Testis (tissue), 3 donors: ENCODE measurements around the gene IRF2BP1. TPM values are rescaled to one million over a fixed set of nuclear protein-coding genes. Genes with fewer than 3 reads are reported as not detected.

Experiments used
- DNase-seq: peaks from one replicate; pipeline ENCODE4 v3.0.0-alpha.2; 2019
- H3K27ac ChIP-seq, 2 donors: fragments of 200-600 bp; sonication (generic); one replicate each; pipeline ENCODE4 v1.5.1; 2019
- H3K27me3 ChIP-seq: fragments of 200-600 bp; sonication (generic); one replicate; pipeline ENCODE4 v1.5.1; 2019
- H3K36me3 ChIP-seq: fragments of 200-600 bp; sonication (generic); one replicate; pipeline ENCODE4 v1.5.1; 2017; ENCODE audit warnings: low read depth; ENCODE audit errors: missing control alignments
- H3K4me1 ChIP-seq: fragments of 200-600 bp; sonication (generic); one replicate; pipeline ENCODE4 v1.5.1; 2019
- H3K4me3 ChIP-seq, 2 donors: fragments of 200-600 bp; sonication (generic); one replicate each; pipeline ENCODE4 v1.5.1; 2017 to 2019
- H3K9me3 ChIP-seq: fragments of 200-600 bp; sonication (generic); one replicate; pipeline ENCODE4 v1.5.1; 2017
- CTCF ChIP-seq, 3 experiments: fragments of 450-650 bp in 2 of 3; fragments of 200-600 bp in 1 of 3; sonication (generic) in 1 of 3; IDR thresholded peaks; one replicate each; pipeline ENCODE4 v1.5.1; 2016 to 2019; ENCODE audit warnings: antibody characterized with exemption in 3 of 3, mild to moderate bottlenecking in 2 of 3, moderate library complexity in 1 of 3
- POLR2A ChIP-seq: fragments of 450-650 bp; IDR thresholded peaks from one replicate; pipeline ENCODE4 v1.6.1; 2017; ENCODE audit warnings: antibody characterized with exemption, mild to moderate bottlenecking, moderate library complexity
- WGBS, 2 donors: methylation state at CpG; one replicate each; pipeline ENCODE4 v1.1.5; 2018; 5-methylcytosine and 5-hydroxymethylcytosine counted together
- intact Hi-C: fragments of 100-400 bp; cut with DNase I; formaldehyde crosslinking; loops from one replicate; pipeline ENCODE4 v1.15.1; 2023; ENCODE audit warnings: low total_unique reads
- polyA plus RNA-seq: library from polyadenylated mRNA; stranded (reverse); fragments of 350-450 nt; fragmentation: Illumina TruSeq; extraction: RNeasy Lipid Tissue Mini Kit (QIAGEN cat#74804); gene quantifications from one replicate; pipeline ENCODE4 v1.2.3, GENCODE V29; 2014; ENCODE audit warnings: low read depth, low replicate concordance; ENCODE audit not compliant: insufficient read depth
- total RNA-seq, 2 donors: library from RNA; depleted of rRNA; stranded (reverse); fragments of >200 nt; gene quantifications; one replicate each; pipeline ENCODE4 v1.2.3, GENCODE V29; 2016

The IRF2BP1 gene
- total and polyA plus RNA-seq, 3 donors from 2014 or later, result 13.8 to 48.3 (median 36.0) TPM

GRCh38 chr19:45895519-45895972, 9.6 kb upstream of the IRF2BP1 start:
- H3K36me3 ChIP-seq, result no peaks in the 10 kb centered on the region
- peaks cover 2% of the 10 kb centered on the region for H3K4me1 ChIP-seq
- 64 to 66% methylated on average over 9 of the region's 9 CpGs for WGBS, 2 donors
- TF ChIP-seq POLR2A (no peak), CTCF (IDR thresholded peaks at IDR 0.05) (no peak)
- H3K27me3 ChIP-seq, result no peaks in the 10 kb centered on the region
- no peak for DNase-seq
- H3K4me3 ChIP-seq, result no peak overlapping the region
- H3K9me3 ChIP-seq, result no peaks in the 10 kb centered on the region
- intact Hi-C loops, result no loop called here
- peak overlapping the region; percentile 11 to 36 for H3K27ac ChIP-seq

- TF ChIP-seq POLR2A (no peak), CTCF (IDR thresholded peaks at IDR 0.05) (no peak)
- intact Hi-C loops, result no loop called here
- H3K4me1 ChIP-seq, result peaks cover 3% of the 10 kb centered on the region
- 88% methylated on average over 17 of the region's 17 CpGs; no CpG with 5 or more reads in 1 of the 2 donors for WGBS, 2 donors
- no peak for DNase-seq
- no peaks in the 10 kb centered on the region for H3K27me3 ChIP-seq
- no peaks in the 10 kb centered on the region for H3K9me3 ChIP-seq
- H3K36me3 ChIP-seq, result no peaks in the 10 kb centered on the region
- H3K27ac ChIP-seq, result no peak overlapping the region
- no peak overlapping the region for H3K4me3 ChIP-seq
Measured at GRCh38 chr19:45890877-45891276, 4.9 kb upstream of the IRF2BP1 start.

- TF ChIP-seq CTCF (IDR thresholded peaks at IDR 0.05), result no peak
- no peak for TF ChIP-seq POLR2A
- peaks cover 13% of the 10 kb centered on the region for H3K4me1 ChIP-seq
- intact Hi-C loops, result loop anchor here (10.0 kb wide), 1 partner anchor 115 kb away; no protein-coding TSS in a partner anchor
- 74 to 78% methylated on average over 6 of the region's 6 CpGs for WGBS, 2 donors
- no peaks in the 10 kb centered on the region for H3K36me3 ChIP-seq
- H3K27me3 ChIP-seq, result no peaks in the 10 kb centered on the region
- no peak overlapping the region for H3K27ac ChIP-seq
- H3K9me3 ChIP-seq, result no peaks in the 10 kb centered on the region
- no peak for DNase-seq
- no peak overlapping the region for H3K4me3 ChIP-seq
Measured at GRCh38 chr19:45889210-45889885, 3.4 kb upstream of the IRF2BP1 start.

- Histone ChIP-seq H3K27ac (peak overlapping the region; percentile 86 to 87), H3K27me3 (no peaks in the 10 kb centered on the region), H3K9me3 (no peaks in the 10 kb centered on the region), H3K4me1 (peaks cover 34% of the 10 kb centered on the region), H3K36me3 (no peaks in the 10 kb centered on the region), H3K4me3 (peak overlapping the region; percentile 75 to 84)
- WGBS, 2 donors, result 31 to 37% methylated on average over 8 to 10 of the region's 10 CpGs
- TF ChIP-seq CTCF (IDR thresholded peaks at IDR 0.05) (no peak), POLR2A (no peak)
- DNase-seq, result no peak
- intact Hi-C loops, result loop anchor here (10.0 kb wide), 1 partner anchor 112 kb away; no protein-coding TSS in a partner anchor
Measured at GRCh38 chr19:45887200-45887710, 1.3 kb upstream of the IRF2BP1 start.
